Measurements from ENCODE around the gene MANBA. TPM values are rescaled to one million over a fixed set of nuclear protein-coding genes. Genes with fewer than 3 reads are reported as not detected.

MANBA gene
- total RNA-seq, 2 donors from 2014 or later = 16.3 to 21.8 TPM

DNA sequence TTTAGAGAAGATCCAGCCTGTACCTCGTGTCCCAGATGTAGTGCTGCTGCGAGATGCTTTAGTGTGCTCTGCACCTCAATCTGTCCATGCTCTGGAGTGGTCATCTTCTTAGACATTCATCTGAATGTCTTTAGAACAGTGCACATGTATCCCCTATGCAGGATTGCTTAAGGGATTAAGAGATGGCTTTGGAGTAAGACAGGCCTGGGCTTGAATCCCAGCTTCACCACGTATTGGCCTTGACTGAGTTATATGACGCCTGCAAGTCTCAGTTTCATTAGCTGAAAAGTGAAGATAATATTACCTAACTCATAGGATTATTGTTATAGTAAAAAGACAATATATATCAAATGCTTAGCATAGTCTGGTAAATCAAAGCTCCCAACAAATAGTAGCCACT is 161.3 kb downstream of the MANBA start:
- Histone ChIP-seq H3K36me3 (peaks cover 5% of the 10 kb centered on the region), H3K4me1 (no peaks in the 10 kb centered on the region), H3K4me3 (no peak overlapping the region), H3K9ac (ENCODE audit: low read depth in 2 of 2, low read length in 2 of 2) (no peak overlapping the region), H3K27ac (no peak overlapping the region), H3K27me3 (no peaks in the 10 kb centered on the region), H3K9me3 (no peaks in the 10 kb centered on the region)
- intact Hi-C loops (cut with DNase I) = no loop called here
- TF ChIP-seq, protein P1, sequence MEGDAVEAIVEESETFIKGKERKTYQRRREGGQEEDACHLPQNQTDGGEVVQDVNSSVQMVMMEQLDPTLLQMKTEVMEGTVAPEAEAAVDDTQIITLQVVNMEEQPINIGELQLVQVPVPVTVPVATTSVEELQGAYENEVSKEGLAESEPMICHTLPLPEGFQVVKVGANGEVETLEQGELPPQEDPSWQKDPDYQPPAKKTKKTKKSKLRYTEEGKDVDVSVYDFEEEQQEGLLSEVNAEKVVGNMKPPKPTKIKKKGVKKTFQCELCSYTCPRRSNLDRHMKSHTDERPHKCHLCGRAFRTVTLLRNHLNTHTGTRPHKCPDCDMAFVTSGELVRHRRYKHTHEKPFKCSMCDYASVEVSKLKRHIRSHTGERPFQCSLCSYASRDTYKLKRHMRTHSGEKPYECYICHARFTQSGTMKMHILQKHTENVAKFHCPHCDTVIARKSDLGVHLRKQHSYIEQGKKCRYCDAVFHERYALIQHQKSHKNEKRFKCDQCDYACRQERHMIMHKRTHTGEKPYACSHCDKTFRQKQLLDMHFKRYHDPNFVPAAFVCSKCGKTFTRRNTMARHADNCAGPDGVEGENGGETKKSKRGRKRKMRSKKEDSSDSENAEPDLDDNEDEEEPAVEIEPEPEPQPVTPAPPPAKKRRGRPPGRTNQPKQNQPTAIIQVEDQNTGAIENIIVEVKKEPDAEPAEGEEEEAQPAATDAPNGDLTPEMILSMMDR (IDR thresholded peaks at IDR 0.05) = no peak
- no peak for DNase-seq

DNA sequence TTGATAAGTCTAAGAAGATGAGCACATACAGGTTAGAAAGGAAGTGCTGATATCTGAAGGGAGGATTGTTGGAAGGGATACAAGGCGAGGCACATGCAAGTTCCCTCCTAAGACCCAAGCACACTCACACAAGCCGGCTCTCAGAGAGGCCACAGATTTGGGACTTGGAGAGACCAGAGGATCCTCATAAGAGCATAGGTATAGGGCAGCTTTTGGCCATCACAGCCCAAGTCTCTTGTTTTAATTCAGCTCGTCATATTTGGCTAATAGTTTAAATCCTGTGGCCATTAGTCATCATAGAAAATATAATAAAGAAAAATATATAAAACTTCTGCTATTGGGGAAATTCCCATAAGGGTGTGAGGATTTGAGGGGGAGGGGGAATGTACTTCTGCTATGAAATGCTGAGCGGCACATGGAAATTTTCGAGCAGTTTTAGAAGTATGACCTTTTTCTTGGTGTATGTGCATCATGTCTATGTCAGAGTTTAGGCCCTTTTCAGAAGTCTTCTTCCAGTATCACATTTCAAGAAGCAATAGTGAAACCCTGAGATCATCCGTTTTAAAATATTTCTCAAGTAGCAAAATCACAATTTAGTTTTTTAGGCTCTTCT is 161.9 kb downstream of the MANBA start:
- H3K9ac ChIP-seq (ENCODE audit: low read depth in 2 of 2, low read length in 2 of 2) = no peak overlapping the region

DNA sequence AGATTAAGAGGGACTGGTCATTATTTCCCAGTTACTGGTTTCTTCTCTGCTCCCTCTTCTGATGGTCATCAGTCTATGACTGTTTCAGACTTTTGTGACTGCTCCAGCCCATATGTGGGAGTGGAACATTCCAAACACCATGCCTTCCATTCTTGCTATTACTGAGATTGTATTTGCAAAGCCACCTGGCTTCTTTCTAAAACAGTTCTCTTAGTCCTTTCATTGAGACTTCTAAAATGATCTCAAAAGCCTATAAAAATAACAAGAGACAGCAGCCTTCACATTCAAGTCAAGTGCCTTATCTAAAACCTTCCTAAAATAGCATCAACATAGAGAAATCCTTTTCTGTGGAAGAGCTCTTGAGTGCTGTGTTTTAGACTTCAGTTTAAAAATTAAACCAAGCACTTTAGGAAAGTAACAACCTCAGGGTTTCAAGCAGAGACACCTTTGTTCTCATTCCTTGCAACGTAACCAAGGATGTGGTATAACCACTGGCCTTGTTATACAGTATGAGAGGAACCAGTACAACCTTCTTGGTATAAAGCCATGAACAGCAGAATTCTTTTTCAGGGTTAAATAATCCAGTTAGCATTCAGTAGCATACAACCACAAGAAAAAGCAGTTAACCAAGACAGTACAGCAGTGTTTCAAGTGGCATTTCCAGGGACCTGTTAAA is 162.5 kb downstream of the MANBA start:
- Histone ChIP-seq H3K27me3 (no peaks in the 10 kb centered on the region), H3K9me3 (no peaks in the 10 kb centered on the region), H3K36me3 (peaks cover 5% of the 10 kb centered on the region), H3K27ac (no peak overlapping the region), H3K4me1 (no peaks in the 10 kb centered on the region), H3K4me3 (no peak overlapping the region), H3K9ac (ENCODE audit: low read depth in 2 of 2, low read length in 2 of 2) (no peak overlapping the region)
- TF ChIP-seq, protein P1 (IDR thresholded peaks at IDR 0.05) = no peak
- intact Hi-C loops (cut with DNase I) = no loop called here
- no peak for DNase-seq

More for the DNA sequence above, 161.9 kb downstream of the MANBA start:
- H3K4me3 ChIP-seq = no peak overlapping the region
- intact Hi-C loops (cut with DNase I) = no loop called here
- H3K27ac ChIP-seq = no peak overlapping the region
- no peaks in the 10 kb centered on the region for H3K9me3 ChIP-seq
- no peaks in the 10 kb centered on the region for H3K4me1 ChIP-seq
- TF ChIP-seq, protein P1 (IDR thresholded peaks at IDR 0.05) = no peak
- no peak for DNase-seq
- peaks cover 5% of the 10 kb centered on the region for H3K36me3 ChIP-seq
- H3K27me3 ChIP-seq = no peaks in the 10 kb centered on the region

DNA sequence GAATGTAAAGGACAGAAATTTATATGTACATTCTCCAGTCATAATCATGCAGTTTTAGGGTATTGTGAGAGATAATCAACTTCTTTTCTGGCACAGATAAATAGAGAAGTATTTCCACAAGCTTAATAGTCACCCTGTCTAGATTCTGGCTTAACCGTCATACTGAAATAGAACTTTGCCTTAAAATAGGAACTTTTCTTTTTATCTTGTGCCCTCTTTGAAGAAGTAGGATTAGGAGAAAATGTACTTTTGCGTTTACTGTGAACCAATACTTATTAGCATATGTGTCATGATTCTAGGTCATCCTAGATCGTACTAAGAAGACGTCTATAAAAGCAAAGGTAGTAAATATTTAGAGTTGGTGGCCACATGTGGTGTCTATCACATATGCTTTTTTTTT is 164.2 kb downstream of the MANBA start:
- H3K4me3 ChIP-seq = no peak overlapping the region
- intact Hi-C loops (cut with DNase I) = no loop called here
- no peak overlapping the region for H3K27ac ChIP-seq
- TF ChIP-seq, protein P1 (IDR thresholded peaks at IDR 0.05) = no peak
- no peaks in the 10 kb centered on the region for H3K9me3 ChIP-seq
- DNase-seq = no peak
- H3K4me1 ChIP-seq = no peaks in the 10 kb centered on the region
- peaks cover 10% of the 10 kb centered on the region for H3K36me3 ChIP-seq
- no peaks in the 10 kb centered on the region for H3K27me3 ChIP-seq
- H3K9ac ChIP-seq (ENCODE audit: low read depth in 2 of 2, low read length in 2 of 2) = no peak overlapping the region

DNA sequence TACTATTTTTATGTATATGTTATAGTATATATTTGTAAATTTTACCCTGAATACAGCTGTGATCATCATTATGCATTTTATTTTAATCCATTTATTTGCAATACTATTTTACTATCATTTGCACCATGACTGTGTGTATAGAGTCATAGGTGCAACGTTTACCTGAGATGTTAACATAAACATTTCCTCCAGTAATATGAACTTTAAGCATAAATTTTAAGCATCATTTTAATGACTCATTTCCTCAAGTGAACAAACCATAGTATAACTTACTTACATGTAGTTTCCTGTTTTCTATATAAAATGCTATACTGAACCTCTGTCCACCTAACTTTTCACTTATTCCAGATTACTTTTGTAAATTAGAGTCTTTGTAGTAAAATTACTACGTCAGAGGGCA is 166.8 kb downstream of the MANBA start:
- Histone ChIP-seq H3K27me3 (no peaks in the 10 kb centered on the region), H3K4me1 (no peaks in the 10 kb centered on the region), H3K9ac (ENCODE audit: low read depth in 2 of 2, low read length in 2 of 2) (no peak overlapping the region), H3K36me3 (peaks cover 10% of the 10 kb centered on the region), H3K4me3 (no peak overlapping the region), H3K9me3 (no peaks in the 10 kb centered on the region), H3K27ac (no peak overlapping the region)
- intact Hi-C loops (cut with DNase I) = no loop called here
- TF ChIP-seq, protein P1 (IDR thresholded peaks at IDR 0.05) = no peak
- DNase-seq = no peak

Data from colonic mucosa (tissue), 4 donors.